IMR-90 (cell line): ENCODE measurements around the gene SPATA16. TPM values are rescaled to one million over a fixed set of nuclear protein-coding genes. Genes with fewer than 3 reads are reported as not detected.

ENCODE experiments used
- ATAC-seq: fragments of 200-7000 bp; cut with Tn5 transposase; 2 replicates; pipeline ENCODE4 v1.9.1; 2020; ENCODE audit warnings: low read depth, mild to moderate bottlenecking, moderate library complexity
- BruUV-seq: library from RNA; stranded (reverse); fragments of 400-500 nt; replicated peaks from 2 replicates; lab custom pipeline; 2021; lab: Mats Ljungman, UMichigan
- CTCF ChIA-PET: fragments of 300-600 bp; formaldehyde crosslinking; extraction: SDS; loops from one replicate; lab custom pipeline; 2021; ENCODE audit warnings: antibody characterized with exemption; lab: Yijun Ruan, JAX
- POLR2A ChIA-PET: fragments of 300-600 bp; sonication (Branson Sonifier 250); formaldehyde crosslinking; loops from one replicate; lab custom pipeline; 2022; ENCODE audit warnings: antibody characterized with exemption; ENCODE audit not compliant: unreplicated experiment; lab: Charles Lee
- DNase-seq: peaks from one replicate; pipeline ENCODE4 v3.0.0; 2013
- H2AFZ ChIP-seq: replicated peaks from 2 replicates; pipeline ENCODE3; 2013; ENCODE audit warnings: low read length, mild to moderate bottlenecking; ENCODE audit not compliant: poor library complexity
- H2AK5ac ChIP-seq: 2 replicates; pipeline ENCODE4 v1.6.1; 2013; ENCODE audit warnings: low read depth, low read length, inconsistent platforms
- H2AK9ac ChIP-seq: replicated peaks from 2 replicates; pipeline ENCODE3; 2013; ENCODE audit warnings: mild to moderate bottlenecking, low read depth, low read length, moderate library complexity; ENCODE audit not compliant: poor library complexity
- H2BK120ac ChIP-seq: 2 replicates; pipeline ENCODE4 v1.6.1; 2013; ENCODE audit warnings: low read depth, low read length, inconsistent platforms
- H2BK15ac ChIP-seq: 3 replicates; pipeline ENCODE4 v1.6.1; 2013; ENCODE audit warnings: low read depth, low read length, inconsistent platforms
- H2BK20ac ChIP-seq: 2 replicates; pipeline ENCODE4 v1.6.1; 2013; ENCODE audit warnings: low read depth, mild to moderate bottlenecking, inconsistent platforms, low read length, moderate library complexity
- H2BK5ac ChIP-seq: 2 replicates; pipeline ENCODE4 v1.6.1; 2013; ENCODE audit warnings: mild to moderate bottlenecking, low read depth, low read length, inconsistent platforms; ENCODE audit not compliant: poor library complexity, severe bottlenecking
- H3K14ac ChIP-seq: replicated peaks from 2 replicates; pipeline ENCODE4 v1.6.1; 2013; ENCODE audit warnings: low read depth, low read length, inconsistent platforms
- H3K18ac ChIP-seq: 2 replicates; pipeline ENCODE4 v1.6.1; 2013; ENCODE audit warnings: low read depth, low read length, control low read depth
- H3K23ac ChIP-seq: 2 replicates; pipeline ENCODE4 v1.6.1; 2013; ENCODE audit warnings: low read depth, low read length, inconsistent platforms
- H3K27ac ChIP-seq: 2 replicates; pipeline ENCODE4 v1.5.1; 2013; ENCODE audit warnings: mild to moderate bottlenecking, control low read depth, low read length; ENCODE audit not compliant: insufficient read depth
- H3K27me3 ChIP-seq: 2 replicates; pipeline ENCODE4 v1.6.1; 2013; ENCODE audit warnings: low read length; ENCODE audit not compliant: control insufficient read depth, insufficient read depth
- H3K36me3 ChIP-seq: 2 replicates; pipeline ENCODE4 v1.6.1; 2013; ENCODE audit warnings: low read length, mixed read lengths; ENCODE audit not compliant: control insufficient read depth, insufficient read depth
- H3K4ac ChIP-seq: 2 replicates; pipeline ENCODE4 v1.6.1; 2013; ENCODE audit warnings: low read depth, low read length, inconsistent platforms
- H3K4me1 ChIP-seq: 2 replicates; pipeline ENCODE4 v1.6.1; 2013; ENCODE audit warnings: low read length, mixed read lengths; ENCODE audit not compliant: control insufficient read depth, insufficient read depth
- H3K4me2 ChIP-seq: 2 replicates; pipeline ENCODE4 v1.6.1; 2013; ENCODE audit warnings: low read depth, mild to moderate bottlenecking, control low read depth, low read length, moderate library complexity
- H3K4me3 ChIP-seq: 2 replicates; pipeline ENCODE4 v1.5.1; 2013; ENCODE audit warnings: low read depth, mild to moderate bottlenecking, control low read depth, low read length, moderate library complexity; ENCODE audit not compliant: insufficient read depth
- H3K56ac ChIP-seq: 2 replicates; pipeline ENCODE4 v1.6.1; 2013; ENCODE audit warnings: low read length, inconsistent platforms; ENCODE audit not compliant: insufficient read depth; ENCODE audit errors: extremely low read depth
- H3K79me1 ChIP-seq, 2 experiments: 2 replicates each; pipeline ENCODE4 v1.6.1; 2013; ENCODE audit warnings: low read length in 2 of 2, inconsistent platforms in 1 of 2, low read depth in 1 of 2
- H3K9ac ChIP-seq: 2 replicates; pipeline ENCODE4 v1.6.1; 2013; ENCODE audit warnings: low read depth, low read length, control low read depth
- H3K9me1 ChIP-seq: 2 replicates; pipeline ENCODE4 v1.6.1; 2013; ENCODE audit warnings: low read length, inconsistent platforms; ENCODE audit not compliant: insufficient read depth
- H3K9me3 ChIP-seq: 2 replicates; pipeline ENCODE4 v1.6.1; 2013; ENCODE audit warnings: low read length; ENCODE audit not compliant: control insufficient read depth, insufficient read depth
- H4K20me1 ChIP-seq: 2 replicates; pipeline ENCODE4 v1.6.1; 2013; ENCODE audit warnings: low read length, inconsistent platforms; ENCODE audit not compliant: insufficient read depth
- H4K5ac ChIP-seq: 2 replicates; pipeline ENCODE4 v1.6.1; 2013; ENCODE audit warnings: mild to moderate bottlenecking, low read depth, low read length, control low read depth
- H4K8ac ChIP-seq, 2 experiments: 2 replicates each; pipeline ENCODE4 v1.6.1; 2013; ENCODE audit warnings: low read depth in 2 of 2, low read length in 2 of 2, control low read depth in 1 of 2, inconsistent platforms in 1 of 2
- H4K91ac ChIP-seq: 2 replicates; pipeline ENCODE4 v1.6.1; 2013; ENCODE audit warnings: low read depth, low read length, inconsistent platforms; ENCODE audit not compliant: insufficient read depth
- BHLHE40 ChIP-seq: fragments of 150-350 bp; IDR thresholded peaks from 2 replicates; pipeline ENCODE4 v1.6.1; 2016; ENCODE audit warnings: mild to moderate bottlenecking, low read depth, low read length
- CEBPB ChIP-seq: IDR thresholded peaks from 2 replicates; pipeline ENCODE4 v1.6.1; 2012; ENCODE audit warnings: low read depth, low read length, improper control_type of control experiment
- CHD1 ChIP-seq: IDR thresholded peaks from 2 replicates; pipeline ENCODE4 v1.6.1; 2012; ENCODE audit warnings: low read depth, low read length, improper control_type of control experiment
- CTCF ChIP-seq: conservative IDR thresholded peaks from 2 replicates; pipeline ENCODE4 v1.5.1; 2012; ENCODE audit warnings: mild to moderate bottlenecking, low read depth, low read length, improper control_type of control experiment
- FOS ChIP-seq: fragments of 150-350 bp; IDR thresholded peaks from 2 replicates; pipeline ENCODE4 v1.6.1; 2016; ENCODE audit warnings: low read depth, low read length
- MAFK ChIP-seq: IDR thresholded peaks from 2 replicates; pipeline ENCODE4 v1.6.1; 2012; ENCODE audit warnings: low read depth, low read length, improper control_type of control experiment
- MAZ ChIP-seq: IDR thresholded peaks from 2 replicates; pipeline ENCODE4 v1.6.1; 2012; ENCODE audit warnings: low read depth, mild to moderate bottlenecking, low read length, improper control_type of control experiment, moderate library complexity, borderline replicate concordance
- MXI1 ChIP-seq: IDR thresholded peaks from 2 replicates; pipeline ENCODE4 v1.6.1; 2012; ENCODE audit warnings: low read depth, mild to moderate bottlenecking, low read length, moderate library complexity, borderline replicate concordance
- NFE2L2 ChIP-seq: fragments of 150-350 bp; IDR thresholded peaks from 2 replicates; pipeline ENCODE4 v1.6.1; 2016; ENCODE audit warnings: low read depth, mild to moderate bottlenecking, low read length
- POLR2A ChIP-seq: IDR thresholded peaks from 2 replicates; pipeline ENCODE4 v1.6.1; 2012; ENCODE audit warnings: mild to moderate bottlenecking, low read depth, low read length
- RAD21 ChIP-seq: IDR thresholded peaks from 2 replicates; pipeline ENCODE4 v1.6.1; 2012; ENCODE audit warnings: low read length, improper control_type of control experiment
- RCOR1 ChIP-seq: IDR thresholded peaks from 2 replicates; pipeline ENCODE4 v1.6.1; 2012; ENCODE audit warnings: mild to moderate bottlenecking, low read length, improper control_type of control experiment; ENCODE audit not compliant: insufficient replicate concordance
- RFX5 ChIP-seq: IDR thresholded peaks from 2 replicates; pipeline ENCODE4 v1.8.0; 2012; ENCODE audit warnings: low read depth, mild to moderate bottlenecking, low read length, moderate library complexity
- SMC3 ChIP-seq: fragments of 150-350 bp; IDR thresholded peaks from 2 replicates; pipeline ENCODE4 v1.6.1; 2016; ENCODE audit warnings: low read depth, mild to moderate bottlenecking, antibody characterized with exemption, low read length, moderate library complexity
- USF2 ChIP-seq: fragments of 150-350 bp; IDR thresholded peaks from 2 replicates; pipeline ENCODE4 v1.6.1; 2017; ENCODE audit warnings: mild to moderate bottlenecking, antibody characterized with exemption, low read length, low read depth
- WGBS, 2 experiments: methylation state at CpG; one replicate each; pipeline versions ENCODE4 v1.1.5 to v1.1.7; 2013; ENCODE audit warnings: missing lambda C conversion rate in 2 of 2; ENCODE audit not compliant: insufficient read length in 1 of 2; ENCODE audit errors: extremely low coverage in 2 of 2; 5-methylcytosine and 5-hydroxymethylcytosine counted together
- dilution Hi-C: fragments of 300-500 bp; cut with HindIII; formaldehyde crosslinking; loops from one replicate; pipeline ENCODE4 v1.14.3; 2018; ENCODE audit warnings: low sequenced_read_pairs; ENCODE audit not compliant: unreplicated experiment
- in situ Hi-C: fragments of 300-500 bp; cut with MboI; formaldehyde crosslinking; loops from 3 replicates; pipeline ENCODE4 v1.14.3; 2019; ENCODE audit warnings: low sequenced_read_pairs, inconsistent platforms, mixed read lengths
- intact Hi-C: fragments of 100-400 bp; cut with micrococcal nuclease; formaldehyde crosslinking; loops from 2 replicates; pipeline ENCODE4 v1.10.0; 2022
- polyA plus RNA-seq, 3 experiments: library from polyadenylated mRNA; depleted of rRNA; stranded (reverse); fragments of >200 nt; gene quantifications; 2 replicates each; pipeline ENCODE4 v1.2.3, GENCODE V29; 2012; ENCODE audit warnings: low replicate concordance in 1 of 3
- total RNA-seq: library from RNA; depleted of rRNA; stranded (reverse); fragments of >200 nt; gene quantifications from 2 replicates; pipeline ENCODE4 v1.2.3, GENCODE V29; 2012
- TF ChIP-seq, protein P1 (sequence below): fragments of 150-350 bp; IDR thresholded peaks from 2 replicates; pipeline ENCODE4 v1.6.1; 2016; ENCODE audit warnings: low read depth, mild to moderate bottlenecking, low read length, moderate library complexity, borderline replicate concordance

The SPATA16 gene
- total and polyA plus RNA-seq, 2 of the 4 experiments (the other 2 are of a cell fraction), result not detected

- H3K23ac ChIP-seq, result no peak overlapping the region
- H2AFZ ChIP-seq, result no peak overlapping the region
- no TSS peak for BruUV-seq
- no peaks in the 10 kb centered on the region for H3K27me3 ChIP-seq
- H3K36me3 ChIP-seq, result no peaks in the 10 kb centered on the region
- no peak overlapping the region for H4K91ac ChIP-seq
- H3K9ac ChIP-seq, result no peak overlapping the region
- WGBS, 2 experiments, result no CpG with 5 or more reads among the region's 1 CpG
- H3K4me3 ChIP-seq, result no peak overlapping the region
- H3K9me1 ChIP-seq, result no peaks in the 10 kb centered on the region
- dilution Hi-C loops (no loop called here), in situ Hi-C loops (no loop called here), intact Hi-C loops (no loop called here)
- CTCF ChIA-PET, result no interaction called here
- no peaks in the 10 kb centered on the region for H4K20me1 ChIP-seq
- TF ChIP-seq MAFK (no peak), CTCF (no peak), BHLHE40 (no peak), RFX5 (no peak), NFE2L2 (no peak), MAZ (no peak), FOS (no peak), SMC3 (no peak), POLR2A (no peak), MXI1 (no peak), RCOR1 (no peak), RAD21 (no peak), USF2 (no peak), CEBPB (no peak), CHD1 (no peak)
- TF ChIP-seq, protein P1, sequence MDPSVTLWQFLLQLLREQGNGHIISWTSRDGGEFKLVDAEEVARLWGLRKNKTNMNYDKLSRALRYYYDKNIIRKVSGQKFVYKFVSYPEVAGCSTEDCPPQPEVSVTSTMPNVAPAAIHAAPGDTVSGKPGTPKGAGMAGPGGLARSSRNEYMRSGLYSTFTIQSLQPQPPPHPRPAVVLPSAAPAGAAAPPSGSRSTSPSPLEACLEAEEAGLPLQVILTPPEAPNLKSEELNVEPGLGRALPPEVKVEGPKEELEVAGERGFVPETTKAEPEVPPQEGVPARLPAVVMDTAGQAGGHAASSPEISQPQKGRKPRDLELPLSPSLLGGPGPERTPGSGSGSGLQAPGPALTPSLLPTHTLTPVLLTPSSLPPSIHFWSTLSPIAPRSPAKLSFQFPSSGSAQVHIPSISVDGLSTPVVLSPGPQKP, result no peak
- H2AK9ac ChIP-seq, result no peak overlapping the region
- H3K9me3 ChIP-seq, result no peaks in the 10 kb centered on the region
- H2BK20ac ChIP-seq, result no peak overlapping the region
- no peak overlapping the region for H3K27ac ChIP-seq
- H3K4ac ChIP-seq, result no peak overlapping the region
- no peak overlapping the region for H3K56ac ChIP-seq
- DNase-seq (no peak), ATAC-seq (no peak)
- H4K5ac ChIP-seq, result no peak overlapping the region
- no peak overlapping the region for H3K4me2 ChIP-seq
- POLR2A ChIA-PET, result no interaction called here
- no peak overlapping the region for H2BK5ac ChIP-seq
- no peak overlapping the region for H3K18ac ChIP-seq
- no peak overlapping the region for H4K8ac ChIP-seq
- H2BK120ac ChIP-seq, result no peak overlapping the region
- H3K14ac ChIP-seq, result no peak overlapping the region
- no peak overlapping the region for H2BK15ac ChIP-seq
- H2AK5ac ChIP-seq, result no peak overlapping the region
- H3K4me1 ChIP-seq, result no peaks in the 10 kb centered on the region
- H3K79me1 ChIP-seq, result no peaks in the 10 kb centered on the region
Measured at GRCh38 chr3:173098959-173099358, 42.1 kb downstream of the SPATA16 start.
